HAP-1 (cell line): ENCODE measurements around the gene SMIM12.
"Not testable (repeated sequence)": the region's sequence is repeated elsewhere in the genome, so short reads cannot be mapped to it uniquely, and the experiment has no call there.

Experiments
- DNase-seq, 2 experiments: peaks; one replicate each; pipeline ENCODE4 v3.0.0-alpha.2; 2016 to 2020; ENCODE audit warnings: low spot score in 2 of 2
- H3K27me3 ChIP-seq: fragments of 250-450 bp; sonication (Bioruptor Pico); 2 replicates; pipeline ENCODE4 v1.5.1; 2020; ENCODE audit warnings: low read depth, mild to moderate bottlenecking, moderate library complexity
- H3K36me3 ChIP-seq: fragments of 250-450 bp; sonication (Bioruptor Pico); replicated peaks from 2 replicates; pipeline ENCODE4 v1.5.1; 2020; ENCODE audit warnings: mild to moderate bottlenecking
- H3K4me1 ChIP-seq: fragments of 250-450 bp; sonication (Bioruptor Pico); 2 replicates; pipeline ENCODE4 v1.5.1; 2020; ENCODE audit warnings: mild to moderate bottlenecking
- H3K4me3 ChIP-seq: fragments of 250-450 bp; sonication (Bioruptor Pico); 2 replicates; pipeline ENCODE4 v1.5.1; 2020; ENCODE audit warnings: mild to moderate bottlenecking, moderate library complexity
- H3K9me3 ChIP-seq: fragments of 250-450 bp; sonication (Bioruptor Pico); 2 replicates; pipeline ENCODE4 v1.5.1; 2020; ENCODE audit warnings: mild to moderate bottlenecking, moderate library complexity
- in situ Hi-C: fragments of 300-500 bp; cut with MboI; formaldehyde crosslinking; loops from 3 replicates; pipeline ENCODE4 v1.14.3; 2020; ENCODE audit warnings: low sequenced_read_pairs, inconsistent platforms, mixed read lengths

Gene SMIM12

GRCh38 chr1:34824817-34825454, 34.6 kb downstream of the SMIM12 start:
- no peaks in the 10 kb centered on the region for H3K9me3 ChIP-seq
- no peak for DNase-seq
- H3K27me3 ChIP-seq, result peaks cover 16% of the 10 kb centered on the region; the same call in 1 of the 2 replicates
- no peaks in the 10 kb centered on the region for H3K4me1 ChIP-seq
- in situ Hi-C loops, result no loop called here
- H3K36me3 ChIP-seq, result no peaks in the 10 kb centered on the region
- H3K4me3 ChIP-seq, result no peak overlapping the region

- no peak for DNase-seq
- no peaks in the 10 kb centered on the region for H3K9me3 ChIP-seq
- no peak overlapping the region for H3K4me3 ChIP-seq
- peaks cover 25% of the 10 kb centered on the region for H3K27me3 ChIP-seq
- no peaks in the 10 kb centered on the region for H3K4me1 ChIP-seq
- in situ Hi-C loops, result no loop called here
- H3K36me3 ChIP-seq, result no peaks in the 10 kb centered on the region
Observed at GRCh38 chr1:34822202-34822601, 37.3 kb downstream of the SMIM12 start.

- in situ Hi-C loops, result not testable (repeated sequence)
- H3K27me3 ChIP-seq, result peaks cover 27% of the 10 kb centered on the region
Observed at GRCh38 chr1:34818862-34819261, 40.7 kb downstream of the SMIM12 start.

GRCh38 chr1:34816778-34817177, 42.8 kb downstream of the SMIM12 start:
- in situ Hi-C loops, result no loop called here
- H3K36me3 ChIP-seq, result no peaks in the 10 kb centered on the region
- no peak overlapping the region for H3K4me3 ChIP-seq
- H3K9me3 ChIP-seq, result no peaks in the 10 kb centered on the region
- H3K4me1 ChIP-seq, result no peaks in the 10 kb centered on the region
- peaks cover 19% of the 10 kb centered on the region for H3K27me3 ChIP-seq
- no peak for DNase-seq

More at GRCh38 chr1:34818862-34819261, 40.7 kb downstream of the SMIM12 start:
- not testable (repeated sequence) for H3K36me3 ChIP-seq, H3K9me3 ChIP-seq, H3K4me3 ChIP-seq, H3K4me1 ChIP-seq, DNase-seq

- peaks cover 14% of the 10 kb centered on the region for H3K27me3 ChIP-seq
- no peak for DNase-seq
- H3K9me3 ChIP-seq, result no peaks in the 10 kb centered on the region
- in situ Hi-C loops, result no loop called here
- no peaks in the 10 kb centered on the region for H3K4me1 ChIP-seq
- no peak overlapping the region for H3K4me3 ChIP-seq
- H3K36me3 ChIP-seq, result no peaks in the 10 kb centered on the region
Observed at GRCh38 chr1:34816332-34816731, 43.2 kb downstream of the SMIM12 start.

- H3K27me3 ChIP-seq, H3K4me3 ChIP-seq, H3K4me1 ChIP-seq, H3K36me3 ChIP-seq, DNase-seq, in situ Hi-C loops, H3K9me3 ChIP-seq: not testable (repeated sequence)
Observed at GRCh38 chr1:34810781-34811180, 48.8 kb downstream of the SMIM12 start.

GRCh38 chr1:34808051-34808810, 51.3 kb downstream of the SMIM12 start:
- Histone ChIP-seq H3K4me1 (peaks cover 2% of the 10 kb centered on the region; the same call in 1 of the 2 replicates), H3K9me3 (no peaks in the 10 kb centered on the region), H3K4me3 (no peak overlapping the region), H3K27me3 (peaks cover 6% of the 10 kb centered on the region; the same call in 1 of the 2 replicates), H3K36me3 (no peaks in the 10 kb centered on the region)
- in situ Hi-C loops, result no loop called here
- DNase-seq, result peak in 1 of 2 experiments; percentile 31

GRCh38 chr1:34806396-34806795, 53.2 kb downstream of the SMIM12 start:
- Histone ChIP-seq H3K4me3 (no peak overlapping the region), H3K9me3 (no peaks in the 10 kb centered on the region), H3K36me3 (no peaks in the 10 kb centered on the region), H3K27me3 (peaks cover 6% of the 10 kb centered on the region; the same call in 1 of the 2 replicates), H3K4me1 (peaks cover 2% of the 10 kb centered on the region; the same call in 1 of the 2 replicates)
- in situ Hi-C loops, result no loop called here
- DNase-seq, result no peak

GRCh38 chr1:34803770-34804169, 55.8 kb downstream of the SMIM12 start:
- H3K4me1 ChIP-seq, result peaks cover 2% of the 10 kb centered on the region; the same call in 1 of the 2 replicates
- no peak overlapping the region for H3K4me3 ChIP-seq
- no peaks in the 10 kb centered on the region for H3K9me3 ChIP-seq
- no peaks in the 10 kb centered on the region for H3K36me3 ChIP-seq
- DNase-seq, result no peak
- in situ Hi-C loops, result no loop called here
- H3K27me3 ChIP-seq, result peaks cover 8% of the 10 kb centered on the region
